Stimulated activated CD4-positive, alpha-beta T cell treated with anti-CD3 and anti-CD28 coated beads, Interleukin-1b, Interleukin-23, amount 100 ng/mL, for 1 hour (primary cell): ENCODE results near the gene MICAL2.

Experiments
- DNase-seq, 2 donors: peaks; one replicate each; pipeline ENCODE4 v3.0.0-alpha.2; 2020; ENCODE audit warnings: low read depth in 2 of 2

The MICAL2 gene

DNA sequence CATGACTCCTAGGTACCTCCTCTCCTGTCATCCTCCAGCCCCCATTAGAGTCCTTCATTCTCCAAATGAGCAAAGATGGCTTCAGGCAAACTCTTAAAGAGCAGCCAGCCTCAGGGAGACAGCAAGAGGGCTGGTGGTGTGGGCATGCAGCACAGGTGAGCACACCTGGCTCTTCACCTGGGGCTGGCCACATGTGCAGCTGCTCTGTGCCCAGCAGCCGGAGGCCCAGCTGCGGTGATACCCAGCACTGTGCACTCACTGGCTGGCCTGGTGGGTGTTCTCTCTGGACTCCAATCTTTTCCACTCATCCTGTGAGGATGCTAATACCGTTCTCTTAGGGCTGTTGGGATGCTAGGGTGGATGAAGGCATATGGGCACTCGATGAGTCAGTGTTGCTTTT, 160.9 kb downstream of the MICAL2 start:
- no peak for DNase-seq

DNA sequence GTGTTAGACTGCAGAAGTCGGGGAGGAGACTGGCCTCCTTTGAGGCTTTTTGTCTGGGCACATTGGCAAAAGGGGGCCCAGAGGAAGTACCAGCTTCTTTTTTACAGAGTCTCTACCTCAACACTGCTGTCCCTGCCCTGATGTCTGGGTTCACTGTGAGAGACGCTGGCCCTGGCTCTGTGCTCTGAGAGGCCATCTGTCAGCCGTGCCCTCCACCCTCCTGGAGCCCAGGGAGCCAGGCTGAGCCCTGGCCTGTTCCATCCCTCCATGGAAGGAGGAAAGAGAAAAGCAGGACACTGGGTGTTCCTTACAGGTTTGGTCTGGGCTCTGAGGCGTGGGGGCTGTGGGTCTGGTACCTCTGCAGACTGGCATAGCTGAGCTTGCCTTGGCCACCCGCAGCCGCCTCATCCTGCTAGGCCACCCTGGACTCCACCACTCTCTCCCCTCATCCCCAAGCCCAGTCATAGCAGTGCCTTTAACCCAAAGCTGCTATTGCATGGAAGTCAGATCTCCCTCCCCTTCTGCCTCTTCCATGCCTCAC, 161.5 kb downstream of the MICAL2 start:
- DNase-seq: no peak

DNA sequence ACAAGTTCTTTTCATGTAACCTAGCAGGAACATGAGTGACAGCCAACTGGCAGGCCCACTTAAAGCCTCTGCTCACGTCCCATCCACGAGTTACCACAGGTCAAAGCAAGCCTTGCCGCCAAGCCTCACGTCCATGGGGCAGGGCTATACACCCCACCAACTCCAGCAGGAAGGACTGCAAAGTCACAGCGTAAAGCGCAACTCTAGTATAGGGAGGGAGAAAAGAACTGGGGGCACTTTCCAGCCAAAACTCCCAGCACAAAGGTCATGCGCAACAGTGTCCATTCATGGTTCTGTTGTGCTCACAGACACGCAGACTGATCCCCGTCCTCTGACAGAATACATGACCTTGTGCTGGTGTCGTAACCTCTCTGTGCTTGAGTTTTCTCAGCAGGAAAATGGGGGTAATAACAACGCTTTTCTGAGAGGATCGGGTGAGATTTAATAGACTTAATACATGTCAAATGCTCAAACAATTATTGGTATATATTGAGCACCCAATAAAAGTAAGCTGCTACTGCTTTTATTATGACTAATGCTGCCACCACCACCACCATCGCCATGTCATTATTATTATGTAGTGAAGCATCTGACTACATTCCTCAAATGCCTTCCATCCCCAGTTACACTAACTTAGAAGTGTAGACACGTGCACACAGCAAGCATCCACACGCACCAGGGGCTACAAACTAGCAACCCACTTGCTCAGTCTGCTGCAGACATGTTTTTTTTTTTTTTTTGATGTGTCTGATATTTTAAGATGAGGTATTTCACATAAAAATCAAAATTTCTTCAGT, 162.6 kb downstream of the MICAL2 start:
- no peak for DNase-seq

DNA sequence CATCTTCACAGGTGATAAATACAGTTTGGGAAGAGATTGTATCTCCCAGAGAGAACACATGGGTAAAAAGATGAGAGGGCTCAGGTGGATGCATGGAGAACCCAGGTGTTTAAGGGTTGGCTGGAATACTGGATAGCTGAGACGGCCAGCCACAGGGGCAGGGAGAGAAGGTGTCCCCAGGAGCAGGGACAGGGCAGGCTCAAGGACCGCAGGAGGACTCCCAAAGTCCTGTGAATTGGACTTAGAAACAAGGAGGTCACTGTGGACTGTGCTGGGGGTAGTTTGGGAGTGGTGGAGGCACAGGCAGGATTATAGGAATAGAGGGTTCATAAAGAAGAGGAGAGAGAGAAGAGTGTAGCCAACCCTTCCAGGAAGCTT, 163.2 kb downstream of the MICAL2 start:
- DNase-seq: no peak

DNA sequence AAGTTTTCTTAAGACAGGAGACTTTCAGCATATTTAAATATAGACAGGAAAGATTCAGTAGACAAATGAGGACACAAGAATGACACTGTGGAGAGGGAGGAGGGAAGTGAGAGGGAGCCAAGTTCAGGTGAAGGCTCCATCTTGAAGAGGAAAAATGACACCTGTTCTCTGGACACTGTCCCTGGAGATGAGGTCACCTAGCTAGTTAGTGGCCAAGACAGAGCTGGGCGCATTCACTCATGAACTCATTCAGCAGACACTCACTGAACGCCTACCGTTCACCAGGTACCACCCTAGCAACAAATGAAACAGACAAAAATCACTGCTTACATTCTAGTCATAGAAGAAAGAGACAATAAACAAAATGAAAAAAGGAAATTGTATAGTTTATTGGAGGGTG, 163.7 kb downstream of the MICAL2 start:
- DNase-seq: no peak

DNA sequence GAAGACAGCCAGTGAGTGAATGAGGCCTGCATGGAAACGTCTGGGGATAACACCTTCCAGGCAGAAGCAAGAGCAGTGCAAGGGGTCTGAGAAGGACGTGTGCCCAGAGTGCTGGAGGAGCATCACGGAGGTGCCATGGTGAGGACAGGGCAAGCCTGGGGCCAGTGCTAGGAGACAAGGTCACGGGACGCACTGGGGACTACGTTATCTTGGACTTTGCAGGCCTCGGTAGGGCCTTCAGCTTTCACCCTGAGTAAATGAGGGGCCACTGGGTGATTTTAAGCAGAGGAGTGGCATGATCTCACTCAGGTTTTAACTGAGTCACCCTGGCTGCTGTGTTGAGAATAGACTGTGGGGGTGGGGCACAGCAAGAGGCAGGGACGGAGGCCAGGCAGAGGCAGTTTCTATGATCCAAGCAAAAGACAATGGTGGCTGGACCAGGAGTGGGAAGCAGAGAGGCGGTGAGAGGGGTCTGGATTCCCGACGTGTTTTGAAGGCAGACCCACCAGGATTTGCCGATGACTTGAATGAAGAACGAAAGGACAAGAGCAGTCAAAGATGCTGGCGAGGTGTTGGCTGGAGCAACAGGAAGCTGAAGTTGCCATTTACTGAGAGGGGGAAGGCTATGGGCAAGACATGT, 164.3 kb downstream of the MICAL2 start:
- DNase-seq: no peak

DNA sequence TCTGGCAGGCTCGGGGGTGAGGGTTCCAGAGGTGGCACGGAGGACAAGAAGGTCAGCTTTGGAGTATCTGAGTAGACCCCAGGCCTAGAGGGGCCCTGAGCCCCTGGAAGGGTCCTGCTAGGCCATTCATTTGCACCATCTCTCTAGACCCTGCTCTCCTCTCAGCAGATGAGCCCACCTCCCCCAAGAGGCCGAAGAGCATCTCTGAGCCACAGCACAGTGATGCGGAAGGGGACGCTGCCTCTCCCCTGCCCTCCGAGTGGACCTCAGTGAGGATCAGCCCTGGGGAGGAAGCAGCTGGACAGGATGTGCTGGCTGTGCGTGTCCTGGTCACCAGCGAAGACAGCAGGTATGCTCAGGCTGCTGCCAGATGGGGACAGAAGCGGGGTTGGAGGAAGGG, 165.4 kb downstream of the MICAL2 start:
- DNase-seq: no peak

DNA sequence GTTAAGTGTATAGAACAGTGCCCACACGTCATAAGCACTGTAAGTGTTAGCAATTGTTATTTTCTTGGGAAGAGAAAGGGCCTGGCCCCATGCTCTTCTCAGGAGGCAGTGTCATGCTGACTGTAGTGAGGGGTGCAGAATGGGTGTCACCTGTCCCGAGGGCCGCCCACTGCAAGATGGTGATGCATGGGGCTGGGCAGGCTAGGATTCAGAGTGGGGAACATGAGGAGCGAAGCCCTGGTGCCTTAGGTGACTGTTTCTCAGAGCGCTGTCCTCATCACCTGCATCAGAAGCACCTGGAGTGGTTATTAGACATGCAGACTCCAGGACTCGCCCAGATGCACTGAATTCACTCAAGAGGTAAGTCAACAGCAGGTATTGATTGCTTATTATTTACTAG, 166.0 kb downstream of the MICAL2 start:
- DNase-seq: no peak

DNA sequence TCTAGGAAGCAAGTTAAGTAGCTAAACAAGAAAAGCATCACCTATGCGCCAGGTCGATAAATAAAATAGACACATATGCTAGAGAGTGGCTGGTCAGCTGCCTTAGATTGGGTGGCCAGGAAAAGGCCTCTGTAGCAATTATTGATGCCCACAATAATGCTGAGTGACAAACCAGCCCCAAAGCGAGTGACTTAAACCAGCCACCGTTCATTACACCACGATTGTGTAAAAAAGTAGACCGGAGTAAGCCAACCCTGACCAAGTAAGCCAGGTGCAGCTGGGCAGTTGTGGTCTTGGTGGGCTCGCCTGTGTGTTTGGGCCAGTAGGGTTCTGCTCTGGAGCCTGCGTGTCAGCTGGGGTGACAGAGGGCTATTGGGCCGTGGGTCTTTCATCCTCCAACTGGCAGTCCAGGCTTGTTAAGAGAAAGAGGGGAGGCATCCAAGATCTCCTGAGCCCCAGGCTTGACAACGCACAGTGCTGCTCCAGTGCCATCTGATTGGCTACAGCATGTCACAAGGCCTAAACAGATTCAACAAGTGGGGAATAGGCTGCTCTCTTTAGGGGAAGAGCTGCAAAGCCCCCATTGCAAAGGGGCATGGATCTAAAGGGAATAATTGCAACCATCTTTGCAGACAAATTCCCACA, 166.6 kb downstream of the MICAL2 start:
- no peak for DNase-seq

DNA sequence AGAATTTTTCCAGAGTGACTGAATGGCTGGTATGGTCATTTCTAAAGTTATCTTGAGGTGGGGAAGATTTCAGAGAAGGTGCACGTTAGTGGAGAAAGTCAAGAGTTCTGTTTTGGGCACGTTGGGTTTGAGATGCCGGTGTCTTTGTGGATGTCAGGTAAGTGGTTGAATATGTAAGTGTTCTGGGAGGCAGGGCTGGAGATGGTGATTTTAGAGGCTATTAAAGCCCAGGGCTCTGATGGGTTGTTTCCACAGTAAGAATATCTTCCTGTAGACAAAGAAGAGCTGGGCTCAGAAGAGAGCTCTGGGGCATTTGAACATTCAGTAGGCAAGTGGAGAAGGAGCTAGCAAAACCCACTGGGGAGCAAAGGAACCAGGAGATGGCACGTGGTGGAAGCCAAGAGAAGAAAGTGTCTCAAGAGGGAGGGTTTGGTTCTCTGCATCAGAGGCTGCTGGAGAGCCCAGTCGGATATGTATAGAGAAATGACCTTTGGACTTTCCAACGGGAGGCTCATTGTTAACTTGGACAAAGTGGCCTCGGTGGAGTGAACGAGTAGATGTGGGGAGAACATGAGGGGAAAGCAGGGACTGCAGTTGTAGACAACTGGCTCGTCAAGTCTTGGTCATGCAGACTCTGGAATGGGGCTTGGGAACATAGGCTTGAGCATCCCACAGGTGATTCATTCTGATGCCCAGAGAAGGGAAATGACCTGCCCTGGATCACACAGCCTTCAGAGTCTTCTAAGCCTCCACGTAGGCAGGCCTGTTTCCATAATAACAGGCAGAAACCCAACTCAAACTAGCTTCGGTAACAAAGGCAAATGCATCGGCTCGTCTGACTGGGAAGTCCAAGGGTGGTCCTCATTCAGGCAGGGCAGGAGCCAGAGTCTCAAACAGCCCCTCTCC, 168.6 kb downstream of the MICAL2 start:
- no peak for DNase-seq

DNA sequence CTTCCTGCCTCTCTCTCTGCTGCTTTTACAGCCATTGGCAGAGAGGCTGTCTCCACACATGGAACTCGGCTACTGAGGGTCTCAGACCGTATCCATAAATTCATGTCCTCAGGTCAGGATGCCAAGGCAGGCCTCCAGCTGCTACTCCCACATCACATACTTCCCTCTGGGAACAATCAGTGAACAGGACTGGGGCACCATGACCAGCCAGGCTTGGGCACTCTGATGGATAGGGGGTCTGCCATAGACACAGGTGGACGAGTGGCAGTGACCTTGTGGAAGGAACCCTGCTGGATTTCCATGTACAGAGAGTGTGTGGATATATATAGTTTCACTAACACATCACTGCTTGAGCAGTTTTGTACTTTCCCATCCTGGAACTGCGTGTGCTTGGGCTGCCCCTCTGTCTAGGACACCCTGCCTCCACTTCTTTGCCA, 169.3 kb downstream of the MICAL2 start:
- no peak for DNase-seq

DNA sequence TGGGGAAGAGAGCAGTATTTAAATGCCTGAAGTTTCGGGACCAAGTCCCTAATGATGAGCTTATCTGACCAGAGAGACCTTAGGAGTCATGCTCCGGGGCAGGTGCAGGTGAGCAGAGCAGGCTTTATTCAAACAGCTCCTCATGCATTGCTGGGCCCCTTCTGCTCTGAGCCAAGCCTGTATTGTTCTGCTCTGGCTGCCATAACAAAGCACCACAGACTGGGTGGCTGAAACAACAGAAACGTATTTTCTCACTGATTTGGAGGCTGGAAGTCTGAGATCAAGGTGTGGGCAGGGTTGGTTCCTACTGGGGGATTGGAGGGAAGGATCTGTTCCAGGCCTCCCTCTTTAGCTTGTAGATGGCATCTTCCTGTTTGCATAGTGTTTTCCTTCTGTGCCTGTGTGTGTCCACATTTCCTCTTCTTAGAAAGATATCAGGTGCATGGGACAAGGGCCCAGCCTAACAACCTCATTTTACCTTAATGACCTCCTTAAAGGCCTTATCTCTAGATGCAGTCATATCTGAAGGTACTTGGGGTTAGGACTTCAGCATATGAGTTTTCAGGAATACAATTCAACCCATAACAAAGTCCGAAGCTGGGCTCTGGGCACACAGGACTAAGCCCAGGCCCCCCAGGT, 169.9 kb downstream of the MICAL2 start:
- no peak for DNase-seq

DNA sequence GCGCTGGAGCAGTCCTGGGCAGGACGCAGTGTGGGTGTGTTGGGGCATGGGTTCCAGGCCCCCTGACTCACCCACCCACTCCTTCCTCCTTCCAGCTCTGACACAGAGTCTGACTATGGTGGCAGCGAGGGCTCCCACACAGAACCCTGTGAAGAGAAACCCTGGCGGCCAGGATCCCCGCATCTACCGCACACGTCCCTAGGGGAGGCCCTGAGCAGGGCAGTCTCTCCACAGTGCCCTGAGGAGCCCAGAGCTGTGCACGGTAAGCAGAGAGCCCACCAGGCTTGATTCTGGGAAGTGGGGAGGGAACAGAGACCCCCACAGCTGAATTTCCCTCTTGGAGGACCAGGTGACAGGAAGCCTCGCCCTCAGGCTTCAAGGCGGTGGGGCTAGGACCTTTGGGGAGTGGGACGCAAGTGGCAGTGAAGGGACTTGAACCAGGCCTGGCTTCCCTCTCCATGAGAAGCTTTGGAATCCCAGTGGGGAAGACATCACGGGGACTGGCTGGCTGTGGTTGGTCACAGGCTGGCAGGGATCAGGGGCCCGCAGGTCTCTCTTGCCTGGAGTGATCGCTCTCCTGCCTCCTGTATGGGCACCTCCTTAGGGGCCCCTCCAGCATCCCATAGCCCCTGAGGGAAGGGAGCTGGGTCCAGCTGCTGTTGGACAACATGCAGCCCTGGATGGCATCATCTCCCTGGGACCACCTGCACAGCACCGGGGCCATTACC, 170.6 kb downstream of the MICAL2 start:
- DNase-seq: no peak

DNA sequence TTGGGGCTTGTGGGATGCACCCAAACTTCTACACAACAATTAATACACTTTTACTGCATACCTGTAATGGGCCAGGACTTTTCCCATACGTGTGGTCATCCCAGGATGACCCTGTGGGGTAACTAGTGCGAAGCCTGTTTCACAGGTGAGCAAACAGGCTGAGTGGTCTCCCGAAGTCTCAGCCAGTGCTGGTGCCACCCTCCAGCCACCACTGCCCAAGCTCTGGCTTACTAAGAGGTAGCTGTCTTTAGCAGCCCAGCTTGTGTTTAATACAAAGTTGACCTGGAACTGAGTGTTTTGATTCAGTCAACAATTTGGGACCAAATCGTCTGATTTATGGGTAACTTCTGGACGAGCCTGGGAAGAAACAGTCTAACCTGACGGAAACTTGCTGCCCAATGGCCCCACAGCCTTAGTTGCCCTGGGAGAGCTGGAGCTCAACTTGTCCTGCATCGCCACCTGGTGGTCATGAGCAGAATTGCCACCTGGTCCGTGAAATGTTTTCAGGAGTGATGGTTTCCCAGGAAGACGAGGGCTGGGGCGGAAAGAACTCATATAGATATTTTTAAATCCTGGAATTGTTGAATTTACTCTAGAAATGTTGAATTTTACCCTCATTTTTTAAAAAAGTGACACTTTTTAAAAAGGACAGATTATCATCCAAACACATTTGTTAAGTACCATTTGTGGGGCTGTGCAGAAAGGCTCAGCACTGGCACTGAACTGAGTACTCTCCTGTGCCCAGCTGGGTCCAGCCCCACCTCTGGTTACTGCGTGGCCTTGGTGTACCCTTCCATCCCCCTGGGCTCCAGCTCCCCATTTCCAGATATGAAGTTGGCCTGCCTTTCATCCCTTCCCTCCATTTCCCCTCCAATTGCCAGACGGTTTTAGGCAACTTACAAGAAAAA, 171.4 kb downstream of the MICAL2 start:
- peak; percentile 50 to 66 for DNase-seq

DNA sequence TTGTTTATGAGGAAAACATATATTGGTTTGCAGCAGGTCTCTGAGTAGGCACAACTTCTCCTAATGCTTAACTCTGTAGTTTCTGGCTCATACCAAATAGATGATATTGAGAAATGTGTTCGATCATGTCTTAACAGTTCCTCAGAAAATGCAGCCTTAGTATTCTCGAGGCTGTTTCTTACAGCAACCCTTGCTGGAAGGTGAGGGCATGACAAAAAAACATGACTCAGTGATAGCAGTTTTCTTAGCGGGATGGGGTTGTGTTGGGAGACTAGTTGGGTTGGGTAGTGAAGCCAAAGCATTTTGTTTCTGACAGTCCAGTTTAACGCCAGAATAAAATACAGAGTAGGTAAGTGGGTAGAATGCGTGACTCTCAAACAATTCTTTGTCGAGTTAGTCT, 172.3 kb downstream of the MICAL2 start:
- DNase-seq: no peak

DNA sequence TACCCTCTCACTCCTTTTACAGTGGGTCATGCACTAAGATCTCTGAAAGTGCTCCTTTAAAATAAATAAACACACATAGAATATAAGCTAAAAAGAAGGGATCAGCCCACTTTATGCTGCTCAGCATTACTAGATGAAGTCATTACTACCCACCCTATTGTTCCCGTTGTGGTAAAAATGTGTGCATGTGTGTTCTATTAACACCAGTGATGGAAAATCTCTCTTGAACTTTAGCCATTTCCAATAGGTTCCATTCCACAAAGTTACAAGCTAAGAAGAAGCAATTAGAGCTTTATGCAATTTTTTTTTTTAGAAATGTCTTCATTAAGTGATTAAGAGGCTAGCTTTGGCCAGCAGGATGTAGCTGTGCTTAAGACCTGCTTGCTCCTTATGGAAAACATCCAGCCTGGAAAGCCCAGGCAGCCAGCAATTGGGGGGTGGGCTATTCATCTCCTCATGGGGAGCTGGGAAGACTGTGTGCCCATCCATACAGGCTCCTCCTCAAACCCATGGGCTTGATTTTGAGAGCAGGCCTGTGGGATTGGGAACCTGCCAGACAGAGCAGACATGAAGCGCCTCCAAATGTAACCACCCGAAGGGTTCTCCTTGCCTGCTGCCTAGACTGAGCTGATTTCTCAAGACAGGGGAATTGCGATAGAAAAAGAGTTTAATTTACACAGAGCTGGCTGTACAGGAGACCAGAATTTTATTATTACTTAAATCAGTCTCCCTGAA, 174.1 kb downstream of the MICAL2 start:
- DNase-seq: no peak

DNA sequence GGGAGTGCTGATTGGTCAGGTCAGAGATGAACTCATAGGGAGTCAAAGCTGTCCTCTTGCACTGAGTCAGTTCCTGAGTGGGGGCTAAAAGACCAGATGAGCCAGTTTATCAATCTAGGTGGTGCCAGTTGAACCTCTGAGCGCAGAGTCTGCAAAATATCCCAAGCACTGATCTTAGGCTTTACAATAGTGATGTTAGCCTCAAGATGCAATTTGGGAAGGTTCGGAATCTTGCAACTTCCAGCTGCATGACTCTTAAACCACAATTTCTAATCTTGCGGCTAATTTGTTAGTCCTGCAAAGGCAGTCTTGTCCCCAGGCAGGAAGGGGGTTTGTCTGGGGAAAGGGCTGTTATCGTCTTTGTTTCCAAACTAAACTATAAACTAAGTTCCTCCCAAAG, 174.7 kb downstream of the MICAL2 start:
- DNase-seq: no peak

DNA sequence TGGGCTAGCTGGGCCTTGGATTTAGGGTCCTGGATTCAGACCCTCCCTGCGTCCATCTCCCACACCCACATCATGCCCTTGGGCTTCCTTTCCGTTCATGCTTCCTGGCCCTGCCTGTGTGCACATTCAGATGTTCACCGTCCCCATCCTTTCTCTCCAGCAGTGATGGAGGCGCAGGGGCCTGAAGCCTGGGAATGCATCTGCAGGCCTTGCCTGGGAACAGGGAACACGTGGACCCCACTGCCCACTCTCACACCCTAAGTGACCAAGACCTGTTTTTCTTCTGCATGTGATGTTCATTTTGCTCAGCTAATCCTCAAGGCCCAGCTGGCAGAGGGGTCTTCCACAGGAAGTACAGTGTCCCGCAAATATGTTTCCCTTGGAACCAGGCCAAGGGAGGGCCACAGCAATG, 175.4 kb downstream of the MICAL2 start:
- no peak for DNase-seq

DNA sequence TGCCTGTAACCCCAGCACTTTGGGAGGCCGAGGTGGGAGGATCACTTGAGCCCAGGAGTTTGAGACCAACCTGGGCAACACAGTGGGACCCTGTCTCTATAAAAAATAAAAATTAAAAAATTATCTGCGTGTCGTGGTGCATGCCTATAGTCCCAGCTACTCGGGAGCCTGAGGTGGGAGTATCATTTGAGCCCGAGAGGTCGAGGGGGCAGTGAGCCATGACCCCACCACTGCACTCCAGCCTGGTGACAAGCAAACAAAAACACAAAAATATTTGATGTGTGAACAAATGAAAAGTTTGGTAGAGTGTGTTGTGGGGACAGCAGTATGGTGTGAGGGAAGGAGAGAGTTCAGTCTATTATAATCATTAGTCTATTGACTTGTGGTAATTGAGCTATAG, 176.2 kb downstream of the MICAL2 start:
- no peak for DNase-seq
